Smooth muscle cell (in vitro differentiated cells): Measurements from ENCODE around the gene TPCN2. TPM values are rescaled to one million over a fixed set of nuclear protein-coding genes. Genes with fewer than 3 reads are reported as not detected.

Source experiments
- DNase-seq: peaks from one replicate; lab custom pipeline; 2025; ENCODE audit not compliant: unreplicated experiment; lab: John Stamatoyannopoulos, UW
- H2AFZ ChIP-seq: fragments of 200-600 bp; sonication (generic); 2 replicates; pipeline ENCODE4 v1.6.0; 2016; ENCODE audit warnings: antibody characterized with exemption, low read depth, mild to moderate bottlenecking
- H3F3A ChIP-seq: fragments of 200-600 bp; sonication (generic); 2 replicates; pipeline ENCODE4 v1.6.0; 2017; ENCODE audit warnings: antibody characterized with exemption, low read depth
- H3K27ac ChIP-seq: fragments of 200-600 bp; sonication (generic); 2 replicates; pipeline ENCODE4 v1.5.1; 2016; ENCODE audit warnings: low read depth, mild to moderate bottlenecking
- H3K27me3 ChIP-seq: fragments of 200-600 bp; sonication (generic); 2 replicates; pipeline ENCODE4 v1.6.1; 2016; ENCODE audit warnings: low read depth, mild to moderate bottlenecking
- H3K36me3 ChIP-seq: fragments of 200-600 bp; sonication (generic); 2 replicates; pipeline ENCODE4 v1.5.1; 2016; ENCODE audit warnings: low read depth
- H3K4me1 ChIP-seq: fragments of 200-600 bp; sonication (generic); 2 replicates; pipeline ENCODE4 v1.5.1; 2016; ENCODE audit warnings: low read depth
- H3K4me2 ChIP-seq: fragments of 200-600 bp; sonication (generic); 2 replicates; pipeline ENCODE4 v1.6.0; 2016; ENCODE audit warnings: mild to moderate bottlenecking
- H3K4me3 ChIP-seq: fragments of 200-600 bp; sonication (generic); 2 replicates; pipeline ENCODE4 v1.5.1; 2016; ENCODE audit warnings: mild to moderate bottlenecking
- H3K79me2 ChIP-seq: fragments of 200-600 bp; sonication (generic); 2 replicates; pipeline ENCODE4 v1.6.0; 2016; ENCODE audit warnings: low read depth, mild to moderate bottlenecking
- H3K9ac ChIP-seq: fragments of 200-600 bp; sonication (generic); 2 replicates; pipeline ENCODE4 v1.6.0; 2016; ENCODE audit warnings: low read depth
- H3K9me3 ChIP-seq: fragments of 200-600 bp; sonication (generic); replicated peaks from 2 replicates; pipeline ENCODE4 v1.5.1; 2016; ENCODE audit warnings: low read depth
- H4K20me1 ChIP-seq: fragments of 200-600 bp; sonication (generic); 2 replicates; pipeline ENCODE4 v1.6.0; 2016; ENCODE audit warnings: low read depth
- WGBS: methylation state at CpG from one replicate; pipeline ENCODE4 v1.1.7; 2016; ENCODE audit warnings: low lambda C conversion rate; 5-methylcytosine and 5-hydroxymethylcytosine counted together
- polyA plus RNA-seq: library from polyadenylated mRNA; unstranded; fragments of >200 nt; fragmentation: Nextera tagmentation; extraction: Ambion mirVana; gene quantifications from 2 replicates; pipeline ENCODE4 v1.2.1, GENCODE V29; 2016
- total RNA-seq: library from RNA; depleted of rRNA; stranded (reverse); fragments of >200 nt; gene quantifications from 2 replicates; pipeline ENCODE4 v1.2.3, GENCODE V29; 2014
- TF ChIP-seq, protein P1 (sequence below): fragments of 200-600 bp; sonication (generic); IDR thresholded peaks from 2 replicates; pipeline ENCODE4 v1.5.1; 2017; ENCODE audit warnings: borderline replicate concordance, mild to moderate bottlenecking, antibody characterized with exemption; ENCODE audit not compliant: insufficient read depth, poor library complexity, severe bottlenecking

TPCN2 gene
- total and polyA plus RNA-seq, 2 experiments from 2014 or later: 7.4 to 10.5 TPM

DNA sequence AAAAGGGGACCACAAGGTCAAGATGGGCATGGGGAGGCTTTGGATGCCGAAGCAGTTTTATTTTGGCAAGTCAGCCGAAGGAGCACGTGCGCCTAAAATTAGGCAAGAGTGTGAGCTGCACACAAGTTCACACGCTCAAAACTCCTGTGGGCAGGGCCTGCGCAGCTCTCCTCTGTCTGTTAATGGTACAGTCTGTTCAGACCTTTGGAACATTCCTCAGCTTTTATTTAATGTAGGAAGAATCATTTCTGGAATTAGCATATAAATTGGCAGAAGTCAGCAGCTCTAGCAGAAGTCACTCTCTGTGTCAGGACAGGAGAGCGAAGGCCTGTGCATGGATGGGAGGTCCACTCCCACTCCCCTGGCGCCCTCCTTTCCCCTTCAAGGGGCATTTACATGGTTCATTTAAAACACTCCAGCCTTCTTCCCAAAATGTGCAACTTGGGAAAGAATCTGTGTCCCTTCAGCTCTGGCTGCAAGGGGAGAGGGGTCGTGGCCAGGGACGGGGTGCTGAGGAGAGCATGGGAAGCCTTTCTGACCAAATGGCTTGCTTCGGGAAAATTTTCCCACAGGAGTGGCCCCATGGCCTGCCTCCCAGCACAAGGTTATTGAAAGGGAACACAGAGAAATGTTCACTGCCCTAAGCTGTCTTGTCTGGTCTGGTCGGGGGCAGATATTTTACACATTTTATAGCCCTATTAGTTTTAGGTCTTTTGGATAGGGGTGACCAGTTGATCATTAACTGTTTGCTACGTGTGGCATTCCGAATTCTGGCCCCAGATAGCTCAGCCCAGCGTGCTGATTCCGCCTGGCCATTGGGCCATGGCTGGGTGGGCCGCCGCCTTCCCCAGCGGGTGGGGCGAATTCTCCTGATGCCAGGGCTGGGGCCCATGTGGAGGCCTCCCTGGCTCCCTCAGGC lies 63.2 kb downstream of the TPCN2 start:
- no peaks in the 10 kb centered on the region for H3K4me1 ChIP-seq
- no peak for DNase-seq

DNA sequence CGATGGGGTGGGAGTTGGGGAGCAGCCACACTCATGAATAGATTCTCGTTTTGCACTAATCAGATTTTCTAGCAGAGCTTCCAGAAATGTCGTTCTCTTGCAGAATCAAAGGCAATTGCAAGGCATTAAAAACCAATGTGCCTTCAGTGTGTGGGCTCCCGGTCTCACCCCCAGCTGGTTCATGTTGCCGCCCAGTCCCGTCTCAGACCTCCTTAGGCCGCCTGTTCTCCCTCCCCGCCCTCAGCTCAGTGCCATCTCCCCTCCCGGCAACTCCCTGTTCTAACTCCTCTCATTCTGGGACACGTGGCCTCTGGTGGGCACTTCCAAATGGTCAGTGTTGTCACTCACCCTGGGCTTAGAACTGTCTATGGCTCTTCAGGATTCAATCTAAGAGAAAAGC lies 64.5 kb downstream of the TPCN2 start:
- no peaks in the 10 kb centered on the region for H3K27me3 ChIP-seq
- DNase-seq: no peak
- H3F3A ChIP-seq: no peaks in the 10 kb centered on the region
- H3K4me3 ChIP-seq: no peak overlapping the region
- no peak overlapping the region for H3K4me2 ChIP-seq
- no peaks in the 10 kb centered on the region for H3K4me1 ChIP-seq
- no peak overlapping the region for H2AFZ ChIP-seq
- TF ChIP-seq, protein P1, sequence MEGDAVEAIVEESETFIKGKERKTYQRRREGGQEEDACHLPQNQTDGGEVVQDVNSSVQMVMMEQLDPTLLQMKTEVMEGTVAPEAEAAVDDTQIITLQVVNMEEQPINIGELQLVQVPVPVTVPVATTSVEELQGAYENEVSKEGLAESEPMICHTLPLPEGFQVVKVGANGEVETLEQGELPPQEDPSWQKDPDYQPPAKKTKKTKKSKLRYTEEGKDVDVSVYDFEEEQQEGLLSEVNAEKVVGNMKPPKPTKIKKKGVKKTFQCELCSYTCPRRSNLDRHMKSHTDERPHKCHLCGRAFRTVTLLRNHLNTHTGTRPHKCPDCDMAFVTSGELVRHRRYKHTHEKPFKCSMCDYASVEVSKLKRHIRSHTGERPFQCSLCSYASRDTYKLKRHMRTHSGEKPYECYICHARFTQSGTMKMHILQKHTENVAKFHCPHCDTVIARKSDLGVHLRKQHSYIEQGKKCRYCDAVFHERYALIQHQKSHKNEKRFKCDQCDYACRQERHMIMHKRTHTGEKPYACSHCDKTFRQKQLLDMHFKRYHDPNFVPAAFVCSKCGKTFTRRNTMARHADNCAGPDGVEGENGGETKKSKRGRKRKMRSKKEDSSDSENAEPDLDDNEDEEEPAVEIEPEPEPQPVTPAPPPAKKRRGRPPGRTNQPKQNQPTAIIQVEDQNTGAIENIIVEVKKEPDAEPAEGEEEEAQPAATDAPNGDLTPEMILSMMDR: no peak
- no peaks in the 10 kb centered on the region for H3K36me3 ChIP-seq
- no peak overlapping the region for H3K9ac ChIP-seq
- H4K20me1 ChIP-seq: no peaks in the 10 kb centered on the region
- H3K27ac ChIP-seq: no peak overlapping the region
- 91% methylated on average over 8 of the region's 10 CpGs for WGBS
- H3K79me2 ChIP-seq: no peaks in the 10 kb centered on the region
- H3K9me3 ChIP-seq: no peaks in the 10 kb centered on the region

More for the DNA sequence above, 63.2 kb downstream of the TPCN2 start:
- Histone ChIP-seq H3K27me3 (no peaks in the 10 kb centered on the region), H3K79me2 (no peaks in the 10 kb centered on the region), H3K36me3 (no peaks in the 10 kb centered on the region), H3K4me3 (no peak overlapping the region), H2AFZ (no peak overlapping the region), H3K9ac (no peak overlapping the region), H3K4me2 (no peak overlapping the region), H3K27ac (no peak overlapping the region), H4K20me1 (no peaks in the 10 kb centered on the region), H3K9me3 (no peaks in the 10 kb centered on the region), H3F3A (no peaks in the 10 kb centered on the region)
- 92% methylated on average over 20 of the region's 20 CpGs for WGBS
- TF ChIP-seq, protein P1: no peak

DNA sequence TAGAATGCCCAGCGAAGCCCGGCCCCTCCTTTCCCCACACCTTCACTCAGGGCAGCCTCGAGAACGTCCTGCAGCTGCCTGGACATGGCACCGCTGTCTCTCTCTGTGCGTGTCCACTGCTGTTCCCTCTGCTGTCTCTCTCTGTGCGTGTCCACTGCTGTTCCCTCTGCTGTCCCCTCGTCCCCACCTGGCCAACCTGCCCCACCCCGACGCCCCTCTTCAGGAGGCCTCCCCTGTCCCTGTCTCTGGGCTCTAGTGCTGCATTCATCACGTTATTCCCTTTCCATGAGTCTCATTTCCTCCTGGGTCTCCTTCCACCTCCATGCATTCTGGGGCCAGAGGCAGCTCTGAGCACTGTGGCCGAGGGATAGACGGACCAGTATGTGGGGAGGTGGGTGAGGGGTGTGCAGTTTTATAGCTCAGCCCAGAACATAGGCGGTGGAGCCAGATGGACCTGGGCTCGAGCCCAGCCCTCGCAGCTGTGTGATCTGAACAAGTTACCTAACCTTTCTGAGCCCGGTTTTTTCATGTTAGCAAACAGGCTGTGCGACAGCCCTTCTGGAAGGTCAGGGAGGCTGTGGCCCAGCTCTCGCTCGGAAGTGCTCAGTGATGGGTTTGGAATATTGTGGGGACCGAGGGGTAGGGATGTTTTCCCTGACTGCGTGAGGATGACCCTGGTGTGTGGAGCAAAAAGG lies 65.1 kb downstream of the TPCN2 start:
- no peaks in the 10 kb centered on the region for H3F3A ChIP-seq
- WGBS: 89% methylated on average over 22 of the region's 22 CpGs
- no peaks in the 10 kb centered on the region for H3K36me3 ChIP-seq
- no peak overlapping the region for H2AFZ ChIP-seq
- no peak overlapping the region for H3K27ac ChIP-seq
- H3K27me3 ChIP-seq: no peaks in the 10 kb centered on the region
- TF ChIP-seq, protein P1: no peak
- no peak overlapping the region for H3K9ac ChIP-seq
- no peaks in the 10 kb centered on the region for H3K9me3 ChIP-seq
- no peaks in the 10 kb centered on the region for H3K79me2 ChIP-seq
- DNase-seq: no peak
- no peaks in the 10 kb centered on the region for H4K20me1 ChIP-seq
- no peak overlapping the region for H3K4me3 ChIP-seq
- no peaks in the 10 kb centered on the region for H3K4me1 ChIP-seq
- no peak overlapping the region for H3K4me2 ChIP-seq
